ENCODE measurements around the gene CATSPERD. TPM values are rescaled to one million over a fixed set of nuclear protein-coding genes. Genes with fewer than 3 reads are reported as not detected.
A peak's percentile ranks its signal among the peaks of the same experiment; 100 is the strongest.

Gene CATSPERD
- total RNA-seq, 1 experiment from 2014 or later, result 0.50 TPM

DNA sequence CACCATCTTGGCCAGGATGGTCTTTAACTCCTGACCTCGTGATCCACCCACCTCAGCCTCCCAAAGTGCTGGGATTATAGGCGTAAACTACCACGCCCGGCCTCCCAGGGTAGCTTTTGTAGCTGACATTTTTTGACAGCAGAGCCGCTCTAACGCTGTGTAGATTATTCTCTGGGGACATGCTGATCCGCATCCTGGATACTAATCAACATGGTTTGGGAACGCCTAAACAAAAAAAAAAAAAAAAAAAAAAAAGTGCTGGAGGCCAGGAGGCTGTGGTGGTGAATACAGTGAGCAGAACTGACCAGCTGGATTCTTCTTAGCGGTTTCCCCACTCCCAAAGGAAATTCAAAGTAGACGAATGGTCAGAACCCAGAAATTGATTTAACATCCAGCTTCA is 5.6 kb upstream of the CATSPERD start:
- POLR2A ChIA-PET, result interaction anchor here (0.7 kb wide), 1 partner anchor 25 kb away, joined by 5 read pairs; no protein-coding TSS in a partner anchor
- CTCF ChIA-PET, result interaction anchor here (1.1 kb wide), 1 partner anchor 28 kb away, joined by 3 read pairs; no protein-coding TSS in a partner anchor

DNA sequence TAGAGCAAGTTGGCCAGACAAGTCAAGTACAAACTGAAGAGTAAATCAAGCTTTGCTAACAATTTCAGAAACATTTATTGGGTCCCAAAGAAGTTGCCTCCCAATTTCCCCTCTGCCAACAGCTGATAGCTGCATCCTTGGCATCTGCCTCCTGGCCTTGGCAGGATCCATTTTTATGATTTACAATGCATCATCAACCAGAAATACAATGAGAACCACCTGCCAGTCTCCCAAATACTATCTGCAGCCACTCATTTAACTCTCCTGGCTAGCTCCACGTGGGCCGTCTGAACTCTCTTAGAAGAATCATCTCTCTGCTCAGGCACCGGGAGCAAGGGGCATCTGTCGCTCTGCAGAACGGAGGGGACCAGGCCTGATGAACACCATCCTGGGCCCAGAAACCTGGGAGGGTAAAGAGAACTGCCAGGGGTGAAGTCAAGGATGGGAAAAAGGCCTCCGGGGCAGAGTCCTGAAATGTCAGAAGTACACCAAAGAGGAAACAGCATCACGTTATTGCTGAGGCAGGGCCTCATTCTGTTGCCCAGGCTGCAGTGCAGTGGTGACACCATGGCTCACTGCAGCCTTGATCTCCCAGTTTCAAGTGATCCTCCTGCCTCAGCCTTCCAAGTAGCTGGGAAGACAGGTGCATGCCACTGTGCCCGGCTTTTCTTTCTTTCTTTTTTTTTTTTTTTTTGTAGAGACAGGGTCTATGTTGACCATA is 3.1 kb upstream of the CATSPERD start:
- POLR2A ChIA-PET, result interaction anchor here (1.0 kb wide), 1 partner anchor 28 kb away, joined by 4 read pairs; no protein-coding TSS in a partner anchor
- TF ChIP-seq, protein P1, sequence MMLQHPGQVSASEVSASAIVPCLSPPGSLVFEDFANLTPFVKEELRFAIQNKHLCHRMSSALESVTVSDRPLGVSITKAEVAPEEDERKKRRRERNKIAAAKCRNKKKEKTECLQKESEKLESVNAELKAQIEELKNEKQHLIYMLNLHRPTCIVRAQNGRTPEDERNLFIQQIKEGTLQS (CRISPR knock-in tag; conservative IDR thresholded peaks at IDR 0.05), result no peak
- DNase-seq (ENCODE audit: low spot score) (no peak), ATAC-seq (no peak)
- H3K4me3 Mint-ChIP-seq, result peak overlapping the region; percentile 97
- peaks cover 16% of the 10 kb centered on the region for H3K4me1 Mint-ChIP-seq
- H3K36me3 Mint-ChIP-seq, result peaks cover 29% of the 10 kb centered on the region
- no peak overlapping the region for H3K27ac Mint-ChIP-seq
- no peaks in the 10 kb centered on the region for H3K9me3 Mint-ChIP-seq
- CTCF ChIA-PET, result no interaction called here
- no peaks in the 10 kb centered on the region for H3K27me3 Mint-ChIP-seq (ENCODE audit: low read depth)

More for the DNA sequence above, 5.6 kb upstream of the CATSPERD start:
- no peak overlapping the region for H3K27ac Mint-ChIP-seq
- no peak for ATAC-seq
- peaks cover 16% of the 10 kb centered on the region for H3K4me1 Mint-ChIP-seq
- H3K36me3 Mint-ChIP-seq, result peaks cover 49% of the 10 kb centered on the region
- DNase-seq (ENCODE audit: low spot score), result no peak
- no peaks in the 10 kb centered on the region for H3K27me3 Mint-ChIP-seq (ENCODE audit: low read depth)
- no peak overlapping the region for H3K4me3 Mint-ChIP-seq
- H3K9me3 Mint-ChIP-seq, result no peaks in the 10 kb centered on the region
- TF ChIP-seq HMGA2 (CRISPR knock-in tag; IDR thresholded peaks at IDR 0.05) (no peak), NR1H2 (CRISPR knock-in tag; IDR thresholded peaks at IDR 0.05) (no peak), ZNF671 (CRISPR knock-in tag; IDR thresholded peaks at IDR 0.05) (no peak)
- TF ChIP-seq, protein P2, sequence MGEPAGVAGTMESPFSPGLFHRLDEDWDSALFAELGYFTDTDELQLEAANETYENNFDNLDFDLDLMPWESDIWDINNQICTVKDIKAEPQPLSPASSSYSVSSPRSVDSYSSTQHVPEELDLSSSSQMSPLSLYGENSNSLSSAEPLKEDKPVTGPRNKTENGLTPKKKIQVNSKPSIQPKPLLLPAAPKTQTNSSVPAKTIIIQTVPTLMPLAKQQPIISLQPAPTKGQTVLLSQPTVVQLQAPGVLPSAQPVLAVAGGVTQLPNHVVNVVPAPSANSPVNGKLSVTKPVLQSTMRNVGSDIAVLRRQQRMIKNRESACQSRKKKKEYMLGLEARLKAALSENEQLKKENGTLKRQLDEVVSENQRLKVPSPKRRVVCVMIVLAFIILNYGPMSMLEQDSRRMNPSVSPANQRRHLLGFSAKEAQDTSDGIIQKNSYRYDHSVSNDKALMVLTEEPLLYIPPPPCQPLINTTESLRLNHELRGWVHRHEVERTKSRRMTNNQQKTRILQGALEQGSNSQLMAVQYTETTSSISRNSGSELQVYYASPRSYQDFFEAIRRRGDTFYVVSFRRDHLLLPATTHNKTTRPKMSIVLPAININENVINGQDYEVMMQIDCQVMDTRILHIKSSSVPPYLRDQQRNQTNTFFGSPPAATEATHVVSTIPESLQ (CRISPR knock-in tag; IDR thresholded peaks at IDR 0.05), result no peak
- TF ChIP-seq, protein P3, sequence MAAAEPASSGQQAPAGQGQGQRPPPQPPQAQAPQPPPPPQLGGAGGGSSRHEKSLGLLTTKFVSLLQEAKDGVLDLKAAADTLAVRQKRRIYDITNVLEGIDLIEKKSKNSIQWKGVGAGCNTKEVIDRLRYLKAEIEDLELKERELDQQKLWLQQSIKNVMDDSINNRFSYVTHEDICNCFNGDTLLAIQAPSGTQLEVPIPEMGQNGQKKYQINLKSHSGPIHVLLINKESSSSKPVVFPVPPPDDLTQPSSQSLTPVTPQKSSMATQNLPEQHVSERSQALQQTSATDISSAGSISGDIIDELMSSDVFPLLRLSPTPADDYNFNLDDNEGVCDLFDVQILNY (CRISPR knock-in tag; IDR thresholded peaks at IDR 0.05), result no peak
- TF ChIP-seq, protein P4, sequence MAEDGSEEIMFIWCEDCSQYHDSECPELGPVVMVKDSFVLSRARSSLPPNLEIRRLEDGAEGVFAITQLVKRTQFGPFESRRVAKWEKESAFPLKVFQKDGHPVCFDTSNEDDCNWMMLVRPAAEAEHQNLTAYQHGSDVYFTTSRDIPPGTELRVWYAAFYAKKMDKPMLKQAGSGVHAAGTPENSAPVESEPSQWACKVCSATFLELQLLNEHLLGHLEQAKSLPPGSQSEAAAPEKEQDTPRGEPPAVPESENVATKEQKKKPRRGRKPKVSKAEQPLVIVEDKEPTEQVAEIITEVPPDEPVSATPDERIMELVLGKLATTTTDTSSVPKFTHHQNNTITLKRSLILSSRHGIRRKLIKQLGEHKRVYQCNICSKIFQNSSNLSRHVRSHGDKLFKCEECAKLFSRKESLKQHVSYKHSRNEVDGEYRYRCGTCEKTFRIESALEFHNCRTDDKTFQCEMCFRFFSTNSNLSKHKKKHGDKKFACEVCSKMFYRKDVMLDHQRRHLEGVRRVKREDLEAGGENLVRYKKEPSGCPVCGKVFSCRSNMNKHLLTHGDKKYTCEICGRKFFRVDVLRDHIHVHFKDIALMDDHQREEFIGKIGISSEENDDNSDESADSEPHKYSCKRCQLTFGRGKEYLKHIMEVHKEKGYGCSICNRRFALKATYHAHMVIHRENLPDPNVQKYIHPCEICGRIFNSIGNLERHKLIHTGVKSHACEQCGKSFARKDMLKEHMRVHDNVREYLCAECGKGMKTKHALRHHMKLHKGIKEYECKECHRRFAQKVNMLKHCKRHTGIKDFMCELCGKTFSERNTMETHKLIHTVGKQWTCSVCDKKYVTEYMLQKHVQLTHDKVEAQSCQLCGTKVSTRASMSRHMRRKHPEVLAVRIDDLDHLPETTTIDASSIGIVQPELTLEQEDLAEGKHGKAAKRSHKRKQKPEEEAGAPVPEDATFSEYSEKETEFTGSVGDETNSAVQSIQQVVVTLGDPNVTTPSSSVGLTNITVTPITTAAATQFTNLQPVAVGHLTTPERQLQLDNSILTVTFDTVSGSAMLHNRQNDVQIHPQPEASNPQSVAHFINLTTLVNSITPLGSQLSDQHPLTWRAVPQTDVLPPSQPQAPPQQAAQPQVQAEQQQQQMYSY (CRISPR knock-in tag; IDR thresholded peaks at IDR 0.05), result no peak

DNA sequence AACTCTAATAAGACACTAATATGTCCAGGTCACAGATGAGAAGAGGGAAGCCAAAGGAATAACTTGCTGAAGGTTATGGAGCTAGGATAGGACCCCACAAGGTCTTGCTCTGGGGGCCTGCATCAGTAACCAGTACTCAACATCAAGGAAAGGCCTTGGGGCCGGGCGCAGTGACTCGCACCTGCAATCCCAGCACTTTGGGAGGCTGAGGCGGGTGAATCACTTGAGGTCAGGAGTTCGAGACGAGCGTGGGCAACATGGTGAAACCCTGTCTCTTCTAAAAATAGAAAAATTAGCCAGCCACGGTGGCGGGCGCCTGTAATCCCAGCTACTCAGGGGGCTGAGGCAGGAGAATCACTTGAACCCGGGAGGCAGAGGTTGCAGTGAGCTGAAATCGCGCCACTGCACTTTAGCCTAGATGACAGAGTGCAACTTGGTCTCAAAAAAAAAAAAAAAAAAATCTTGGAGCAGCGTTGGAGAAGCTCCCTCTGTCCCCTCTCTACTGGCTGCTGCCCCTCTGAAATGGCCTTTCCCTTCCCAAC is 2.3 kb upstream of the CATSPERD start:
- peak overlapping the region; percentile 89; the same call in 1 of the 2 replicates for H3K27ac Mint-ChIP-seq
- no peaks in the 10 kb centered on the region for H3K27me3 Mint-ChIP-seq (ENCODE audit: low read depth)
- TF ChIP-seq ZNF138 (CRISPR knock-in tag; conservative IDR thresholded peaks at IDR 0.05) (no peak), ZNF396 (CRISPR knock-in tag; IDR thresholded peaks at IDR 0.05; ENCODE audit: borderline replicate concordance) (no peak), NFATC4 (CRISPR knock-in tag; IDR thresholded peaks at IDR 0.05) (no peak)
- TF ChIP-seq, protein P5, sequence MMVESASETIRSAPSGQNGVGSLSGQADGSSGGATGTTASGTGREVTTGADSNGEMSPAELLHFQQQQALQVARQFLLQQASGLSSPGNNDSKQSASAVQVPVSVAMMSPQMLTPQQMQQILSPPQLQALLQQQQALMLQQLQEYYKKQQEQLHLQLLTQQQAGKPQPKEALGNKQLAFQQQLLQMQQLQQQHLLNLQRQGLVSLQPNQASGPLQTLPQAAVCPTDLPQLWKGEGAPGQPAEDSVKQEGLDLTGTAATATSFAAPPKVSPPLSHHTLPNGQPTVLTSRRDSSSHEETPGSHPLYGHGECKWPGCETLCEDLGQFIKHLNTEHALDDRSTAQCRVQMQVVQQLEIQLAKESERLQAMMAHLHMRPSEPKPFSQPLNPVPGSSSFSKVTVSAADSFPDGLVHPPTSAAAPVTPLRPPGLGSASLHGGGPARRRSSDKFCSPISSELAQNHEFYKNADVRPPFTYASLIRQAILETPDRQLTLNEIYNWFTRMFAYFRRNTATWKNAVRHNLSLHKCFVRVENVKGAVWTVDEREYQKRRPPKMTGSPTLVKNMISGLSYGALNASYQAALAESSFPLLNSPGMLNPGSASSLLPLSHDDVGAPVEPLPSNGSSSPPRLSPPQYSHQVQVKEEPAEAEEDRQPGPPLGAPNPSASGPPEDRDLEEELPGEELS (CRISPR knock-in tag; IDR thresholded peaks at IDR 0.05), result no peak
- TF ChIP-seq, protein P6, sequence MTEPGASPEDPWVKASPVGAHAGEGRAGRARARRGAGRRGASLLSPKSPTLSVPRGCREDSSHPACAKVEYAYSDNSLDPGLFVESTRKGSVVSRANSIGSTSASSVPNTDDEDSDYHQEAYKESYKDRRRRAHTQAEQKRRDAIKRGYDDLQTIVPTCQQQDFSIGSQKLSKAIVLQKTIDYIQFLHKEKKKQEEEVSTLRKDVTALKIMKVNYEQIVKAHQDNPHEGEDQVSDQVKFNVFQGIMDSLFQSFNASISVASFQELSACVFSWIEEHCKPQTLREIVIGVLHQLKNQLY (CRISPR knock-in tag; IDR thresholded peaks at IDR 0.05), result no peak
- TF ChIP-seq, protein P7, sequence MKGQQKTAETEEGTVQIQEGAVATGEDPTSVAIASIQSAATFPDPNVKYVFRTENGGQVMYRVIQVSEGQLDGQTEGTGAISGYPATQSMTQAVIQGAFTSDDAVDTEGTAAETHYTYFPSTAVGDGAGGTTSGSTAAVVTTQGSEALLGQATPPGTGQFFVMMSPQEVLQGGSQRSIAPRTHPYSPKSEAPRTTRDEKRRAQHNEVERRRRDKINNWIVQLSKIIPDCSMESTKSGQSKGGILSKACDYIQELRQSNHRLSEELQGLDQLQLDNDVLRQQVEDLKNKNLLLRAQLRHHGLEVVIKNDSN (CRISPR knock-in tag; IDR thresholded peaks at IDR 0.05), result no peak
- TF ChIP-seq, protein P8, sequence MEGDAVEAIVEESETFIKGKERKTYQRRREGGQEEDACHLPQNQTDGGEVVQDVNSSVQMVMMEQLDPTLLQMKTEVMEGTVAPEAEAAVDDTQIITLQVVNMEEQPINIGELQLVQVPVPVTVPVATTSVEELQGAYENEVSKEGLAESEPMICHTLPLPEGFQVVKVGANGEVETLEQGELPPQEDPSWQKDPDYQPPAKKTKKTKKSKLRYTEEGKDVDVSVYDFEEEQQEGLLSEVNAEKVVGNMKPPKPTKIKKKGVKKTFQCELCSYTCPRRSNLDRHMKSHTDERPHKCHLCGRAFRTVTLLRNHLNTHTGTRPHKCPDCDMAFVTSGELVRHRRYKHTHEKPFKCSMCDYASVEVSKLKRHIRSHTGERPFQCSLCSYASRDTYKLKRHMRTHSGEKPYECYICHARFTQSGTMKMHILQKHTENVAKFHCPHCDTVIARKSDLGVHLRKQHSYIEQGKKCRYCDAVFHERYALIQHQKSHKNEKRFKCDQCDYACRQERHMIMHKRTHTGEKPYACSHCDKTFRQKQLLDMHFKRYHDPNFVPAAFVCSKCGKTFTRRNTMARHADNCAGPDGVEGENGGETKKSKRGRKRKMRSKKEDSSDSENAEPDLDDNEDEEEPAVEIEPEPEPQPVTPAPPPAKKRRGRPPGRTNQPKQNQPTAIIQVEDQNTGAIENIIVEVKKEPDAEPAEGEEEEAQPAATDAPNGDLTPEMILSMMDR (IDR thresholded peaks at IDR 0.05), result no peak
- TF ChIP-seq, protein P9, sequence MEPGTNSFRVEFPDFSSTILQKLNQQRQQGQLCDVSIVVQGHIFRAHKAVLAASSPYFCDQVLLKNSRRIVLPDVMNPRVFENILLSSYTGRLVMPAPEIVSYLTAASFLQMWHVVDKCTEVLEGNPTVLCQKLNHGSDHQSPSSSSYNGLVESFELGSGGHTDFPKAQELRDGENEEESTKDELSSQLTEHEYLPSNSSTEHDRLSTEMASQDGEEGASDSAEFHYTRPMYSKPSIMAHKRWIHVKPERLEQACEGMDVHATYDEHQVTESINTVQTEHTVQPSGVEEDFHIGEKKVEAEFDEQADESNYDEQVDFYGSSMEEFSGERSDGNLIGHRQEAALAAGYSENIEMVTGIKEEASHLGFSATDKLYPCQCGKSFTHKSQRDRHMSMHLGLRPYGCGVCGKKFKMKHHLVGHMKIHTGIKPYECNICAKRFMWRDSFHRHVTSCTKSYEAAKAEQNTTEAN (CRISPR knock-in tag; IDR thresholded peaks at IDR 0.05), result no peak

More for the DNA sequence above, 2.3 kb upstream of the CATSPERD start:
- H3K4me1 Mint-ChIP-seq, result peaks cover 16% of the 10 kb centered on the region
- no peak for DNase-seq (ENCODE audit: low spot score)
- H3K9me3 Mint-ChIP-seq, result no peaks in the 10 kb centered on the region
- ChIA-PET POLR2A (interaction anchor here (1.0 to 1.4 kb wide), 2 partner anchors 27 to 29 kb away, joined by 3 to 4 read pairs; no protein-coding TSS in a partner anchor), CTCF (interaction anchor here (3.4 kb wide), 1 partner anchor 29 kb away, joined by 27 read pairs; the partner anchor contains the start of gene RPL36)
- no peak for ATAC-seq
- peak overlapping the region; percentile 97 for H3K4me3 Mint-ChIP-seq
- H3K36me3 Mint-ChIP-seq, result peaks cover 25% of the 10 kb centered on the region
